ENCODE results near the gene SNX11. TPM values are rescaled to one million over a fixed set of nuclear protein-coding genes. Genes with fewer than 3 reads are reported as not detected.

SNX11 gene
- total and polyA plus RNA-seq, 4 donors: 11.7 to 18.8 (median 17.3) TPM

GRCh38 chr17:48161127-48161905 lies 53.8 kb downstream of the SNX11 start:
- 80 to 92% methylated on average over 4 of the region's 4 CpGs for WGBS, 2 donors
- DNase-seq (no peak), ATAC-seq (ENCODE audit: low FRiP score) (no peak)
- Histone ChIP-seq H3K27ac (ENCODE audit: low read depth in 1 of 2, low read length in 2 of 2) (no peak overlapping the region), H3K27me3 (ENCODE audit: control insufficient read depth in 1 of 2, insufficient read depth in 2 of 2, low read length in 1 of 2) (no peaks in the 10 kb centered on the region), H3K36me3 (ENCODE audit: control insufficient read depth in 1 of 2, insufficient read depth in 2 of 2, low read length in 1 of 2) (no peaks in the 10 kb centered on the region), H3K4me3 (ENCODE audit: low read length in 2 of 2) (no peak overlapping the region), H3K4me1 (ENCODE audit: control insufficient read depth in 1 of 2, insufficient read depth in 2 of 2, low read length in 2 of 2) (no peaks in the 10 kb centered on the region), H3K9me3 (ENCODE audit: control insufficient read depth, low read length) (no peaks in the 10 kb centered on the region)
- intact Hi-C loops (cut with DNase I): no loop called here

- intact Hi-C loops (cut with DNase I): no loop called here
- WGBS, 2 donors: 90 to 95% methylated on average over 5 of the region's 5 CpGs
- DNase-seq: no peak
- Histone ChIP-seq H3K27me3 (ENCODE audit: control insufficient read depth in 1 of 2, insufficient read depth in 2 of 2, low read length in 1 of 2) (no peaks in the 10 kb centered on the region), H3K9me3 (ENCODE audit: control insufficient read depth, low read length) (no peaks in the 10 kb centered on the region), H3K4me3 (ENCODE audit: low read length in 2 of 2) (no peak overlapping the region), H3K36me3 (ENCODE audit: control insufficient read depth in 1 of 2, insufficient read depth in 2 of 2, low read length in 1 of 2) (no peaks in the 10 kb centered on the region), H3K27ac (ENCODE audit: low read depth in 1 of 2, low read length in 2 of 2) (no peak overlapping the region), H3K4me1 (ENCODE audit: control insufficient read depth in 1 of 2, insufficient read depth in 2 of 2, low read length in 2 of 2) (no peaks in the 10 kb centered on the region)
- ATAC-seq (ENCODE audit: low FRiP score): no peak
These were observed 54.9 kb downstream of the SNX11 start for GRCh38 chr17:48162306-48162934.

GRCh38 chr17:48162946-48163506 lies 55.5 kb downstream of the SNX11 start:
- ATAC-seq (ENCODE audit: low FRiP score): no peak
- Histone ChIP-seq H3K4me1 (ENCODE audit: control insufficient read depth in 1 of 2, insufficient read depth in 2 of 2, low read length in 2 of 2) (no peaks in the 10 kb centered on the region), H3K27me3 (ENCODE audit: control insufficient read depth in 1 of 2, insufficient read depth in 2 of 2, low read length in 1 of 2) (no peaks in the 10 kb centered on the region), H3K36me3 (ENCODE audit: control insufficient read depth in 1 of 2, insufficient read depth in 2 of 2, low read length in 1 of 2) (no peaks in the 10 kb centered on the region), H3K27ac (ENCODE audit: low read depth in 1 of 2, low read length in 2 of 2) (no peak overlapping the region), H3K9me3 (ENCODE audit: control insufficient read depth, low read length) (no peaks in the 10 kb centered on the region), H3K4me3 (ENCODE audit: low read length in 2 of 2) (no peak overlapping the region)
- no peak for DNase-seq
- WGBS, 2 donors: 62 to 67% methylated on average over 5 of the region's 5 CpGs
- intact Hi-C loops (cut with DNase I): no loop called here

- Histone ChIP-seq H3K27me3 (ENCODE audit: control insufficient read depth in 1 of 2, insufficient read depth in 2 of 2, low read length in 1 of 2) (no peaks in the 10 kb centered on the region), H3K36me3 (ENCODE audit: control insufficient read depth in 1 of 2, insufficient read depth in 2 of 2, low read length in 1 of 2) (no peaks in the 10 kb centered on the region), H3K4me3 (ENCODE audit: low read length in 2 of 2) (no peak overlapping the region), H3K4me1 (ENCODE audit: control insufficient read depth in 1 of 2, insufficient read depth in 2 of 2, low read length in 2 of 2) (no peaks in the 10 kb centered on the region), H3K9me3 (ENCODE audit: control insufficient read depth, low read length) (no peaks in the 10 kb centered on the region), H3K27ac (ENCODE audit: low read depth in 1 of 2, low read length in 2 of 2) (no peak overlapping the region)
- ATAC-seq (ENCODE audit: low FRiP score) (no peak), DNase-seq (no peak)
- 99 to 100% methylated on average over 1 of the region's 1 CpG for WGBS, 2 donors
- intact Hi-C loops (cut with DNase I): no loop called here
These were observed 56.2 kb downstream of the SNX11 start for GRCh38 chr17:48163809-48164208.

- no peaks in the 10 kb centered on the region for H3K9me3 ChIP-seq (ENCODE audit: control insufficient read depth, low read length)
- H3K36me3 ChIP-seq (ENCODE audit: control insufficient read depth in 1 of 2, insufficient read depth in 2 of 2, low read length in 1 of 2): no peaks in the 10 kb centered on the region
- ATAC-seq (ENCODE audit: low FRiP score) (no peak), DNase-seq (no peak)
- no peak overlapping the region for H3K27ac ChIP-seq (ENCODE audit: low read depth in 1 of 2, low read length in 2 of 2)
- no peaks in the 10 kb centered on the region for H3K4me1 ChIP-seq (ENCODE audit: control insufficient read depth in 1 of 2, insufficient read depth in 2 of 2, low read length in 2 of 2)
- H3K4me3 ChIP-seq (ENCODE audit: low read length in 2 of 2): no peak overlapping the region
- intact Hi-C loops (cut with DNase I): no loop called here
- 68 to 87% methylated on average over 1 of the region's 1 CpG for WGBS, 2 donors
- no peaks in the 10 kb centered on the region for H3K27me3 ChIP-seq (ENCODE audit: control insufficient read depth in 1 of 2, insufficient read depth in 2 of 2, low read length in 1 of 2)
These were observed 62.4 kb downstream of the SNX11 start for GRCh38 chr17:48169926-48170325.

Small RNA genes lying within 50 kb of the gene (microRNA-seq; reads per million reads assigned to microRNA genes)
- 0 reads per million in 2 donors for gene MIR1203

Other genes starting within 250 kb of the SNX11 start
- gene SP2, start 211.5 kb upstream of the SNX11 start, total RNA-seq: 10 to 100 TPM; 14.3 to 18.0 TPM
- 10 to 100 TPM in 1 of 2 donors, 1 to 10 TPM in 1; 7.5 to 12.0 TPM for gene SP2, start 211.5 kb upstream of the SNX11 start, polyA plus RNA-seq
- gene PNPO, start 166.2 kb upstream of the SNX11 start, total RNA-seq: 10 to 100 TPM; 14.3 to 19.5 TPM
- gene PNPO, start 166.2 kb upstream of the SNX11 start, polyA plus RNA-seq: 1 to 10 TPM; 4.9 to 6.9 TPM
- not detected for gene PRR15L, start 149.9 kb upstream of the SNX11 start, total RNA-seq
- 10 to 100 TPM in 1 of 2 donors, under 1 TPM in 1; 0.87 to 43.5 TPM for gene PRR15L, start 149.9 kb upstream of the SNX11 start, polyA plus RNA-seq
- gene CDK5RAP3, start 136.7 kb upstream of the SNX11 start, total RNA-seq: 100 to 1,000 TPM in 1 of 2 donors, 10 to 100 TPM in 1; 99.5 to 196 TPM
- 100 to 1,000 TPM in 1 of 2 donors, 10 to 100 TPM in 1; 66.1 to 679 TPM for gene CDK5RAP3, start 136.7 kb upstream of the SNX11 start, polyA plus RNA-seq
- 10 to 100 TPM; 59.9 to 84.2 TPM for gene COPZ2, start 70.0 kb upstream of the SNX11 start, total RNA-seq
- gene COPZ2, start 70.0 kb upstream of the SNX11 start, polyA plus RNA-seq: 100 to 1,000 TPM; 104 to 108 TPM
- 100 to 1,000 TPM; 161 to 250 TPM for gene NFE2L1, start 59.4 kb upstream of the SNX11 start, total RNA-seq
- 10 to 100 TPM; 80.6 to 83.3 TPM for gene NFE2L1, start 59.4 kb upstream of the SNX11 start, polyA plus RNA-seq
- 10 to 100 TPM; 45.6 to 81.1 TPM for gene CBX1, start 6.3 kb upstream of the SNX11 start, total RNA-seq
- gene CBX1, start 6.3 kb upstream of the SNX11 start, polyA plus RNA-seq: 10 to 100 TPM; 33.3 to 52.3 TPM

Data from aorta (tissue), 5 donors.